Mesothelial cell of epicardium (in vitro differentiated cells): Measurements from ENCODE around the gene PPFIA1. TPM values are rescaled to one million over a fixed set of nuclear protein-coding genes. Genes with fewer than 3 reads are reported as not detected.

ENCODE experiments used
- DNase-seq, 2 experiments: peaks; one replicate each; pipeline ENCODE4 v3.0.0; 2021; ENCODE audit warnings: low spot score in 2 of 2; ENCODE audit not compliant: unreplicated experiment in 2 of 2
- H3K27ac Mint-ChIP-seq: 2 replicates; pipeline ENCODE4 v1.8.0; 2021; ENCODE audit warnings: mixed read lengths
- H3K27me3 Mint-ChIP-seq: 2 replicates; pipeline ENCODE4 v1.8.0; 2021; ENCODE audit warnings: low read depth, mixed read lengths
- H3K36me3 Mint-ChIP-seq: 2 replicates; pipeline ENCODE4 v1.8.0; 2021; ENCODE audit warnings: mixed read lengths
- H3K4me1 Mint-ChIP-seq: 2 replicates; pipeline ENCODE4 v1.8.0; 2021; ENCODE audit warnings: mixed read lengths
- H3K4me3 Mint-ChIP-seq: 2 replicates; pipeline ENCODE4 v1.8.0; 2021; ENCODE audit warnings: mild to moderate bottlenecking, moderate library complexity, mixed read lengths
- H3K9me3 Mint-ChIP-seq: 2 replicates; pipeline ENCODE4 v1.8.0; 2021; ENCODE audit warnings: mixed read lengths
- total RNA-seq: library from RNA; stranded (reverse); gene quantifications from 3 replicates; pipeline ENCODE4 v1.2.1, GENCODE V29; 2021
- TF ChIP-seq, protein P1 (sequence below): fragments of 200-600 bp; sonication (generic); IDR thresholded peaks from one replicate; pipeline ENCODE4 v1.5.0; 2021; ENCODE audit warnings: antibody characterized with exemption; ENCODE audit not compliant: unreplicated experiment

The PPFIA1 gene
- total RNA-seq, 1 donor from 2014 or later = 59.1 TPM

- DNase-seq = no peak
- H3K27ac Mint-ChIP-seq = no peak overlapping the region
Measured at GRCh38 chr11:70359451-70360205, 89.1 kb downstream of the PPFIA1 start.

GRCh38 chr11:70360211-70360610, 89.7 kb downstream of the PPFIA1 start:
- Mint-ChIP-seq H3K4me1 (no peaks in the 10 kb centered on the region), H3K27me3 (no peaks in the 10 kb centered on the region), H3K9me3 (no peaks in the 10 kb centered on the region), H3K36me3 (peaks cover 44% of the 10 kb centered on the region), H3K4me3 (no peak overlapping the region), H3K27ac (no peak overlapping the region)
- no peak for DNase-seq
- TF ChIP-seq, protein P1, sequence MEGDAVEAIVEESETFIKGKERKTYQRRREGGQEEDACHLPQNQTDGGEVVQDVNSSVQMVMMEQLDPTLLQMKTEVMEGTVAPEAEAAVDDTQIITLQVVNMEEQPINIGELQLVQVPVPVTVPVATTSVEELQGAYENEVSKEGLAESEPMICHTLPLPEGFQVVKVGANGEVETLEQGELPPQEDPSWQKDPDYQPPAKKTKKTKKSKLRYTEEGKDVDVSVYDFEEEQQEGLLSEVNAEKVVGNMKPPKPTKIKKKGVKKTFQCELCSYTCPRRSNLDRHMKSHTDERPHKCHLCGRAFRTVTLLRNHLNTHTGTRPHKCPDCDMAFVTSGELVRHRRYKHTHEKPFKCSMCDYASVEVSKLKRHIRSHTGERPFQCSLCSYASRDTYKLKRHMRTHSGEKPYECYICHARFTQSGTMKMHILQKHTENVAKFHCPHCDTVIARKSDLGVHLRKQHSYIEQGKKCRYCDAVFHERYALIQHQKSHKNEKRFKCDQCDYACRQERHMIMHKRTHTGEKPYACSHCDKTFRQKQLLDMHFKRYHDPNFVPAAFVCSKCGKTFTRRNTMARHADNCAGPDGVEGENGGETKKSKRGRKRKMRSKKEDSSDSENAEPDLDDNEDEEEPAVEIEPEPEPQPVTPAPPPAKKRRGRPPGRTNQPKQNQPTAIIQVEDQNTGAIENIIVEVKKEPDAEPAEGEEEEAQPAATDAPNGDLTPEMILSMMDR = no peak

More at GRCh38 chr11:70359451-70360205, 89.1 kb downstream of the PPFIA1 start:
- H3K9me3 Mint-ChIP-seq = no peaks in the 10 kb centered on the region
- H3K4me1 Mint-ChIP-seq = no peaks in the 10 kb centered on the region
- H3K27me3 Mint-ChIP-seq = no peaks in the 10 kb centered on the region
- TF ChIP-seq, protein P1 = no peak
- peaks cover 40% of the 10 kb centered on the region for H3K36me3 Mint-ChIP-seq
- H3K4me3 Mint-ChIP-seq = no peak overlapping the region

DNA sequence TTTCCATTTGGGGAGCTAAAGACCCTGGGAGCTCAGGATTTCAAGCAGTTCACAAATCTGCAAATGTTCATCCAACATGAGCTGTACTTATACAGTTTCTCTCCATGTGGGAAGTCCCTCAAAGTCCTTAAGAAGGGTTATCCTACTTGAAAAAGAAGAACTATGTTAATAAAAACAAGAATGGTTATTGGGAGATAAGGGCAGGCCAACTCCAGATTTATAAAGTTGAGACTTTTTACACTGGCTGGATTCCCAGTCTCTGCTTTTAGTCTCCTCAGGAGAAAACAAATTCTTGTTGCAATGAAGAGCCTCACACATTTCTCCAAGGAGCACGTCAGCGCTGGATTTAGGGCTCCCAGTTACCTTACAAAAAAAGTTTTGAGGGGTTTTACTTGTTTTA, 93.7 kb downstream of the PPFIA1 start:
- peaks cover 52% of the 10 kb centered on the region for H3K36me3 Mint-ChIP-seq
- TF ChIP-seq, protein P1 = no peak
- no peaks in the 10 kb centered on the region for H3K4me1 Mint-ChIP-seq
- no peak overlapping the region for H3K27ac Mint-ChIP-seq
- no peak for DNase-seq
- H3K4me3 Mint-ChIP-seq = no peak overlapping the region
- H3K9me3 Mint-ChIP-seq = peaks cover 1% of the 10 kb centered on the region
- H3K27me3 Mint-ChIP-seq = no peaks in the 10 kb centered on the region

GRCh38 chr11:70364745-70365543, 94.5 kb downstream of the PPFIA1 start:
- H3K27ac Mint-ChIP-seq = no peak overlapping the region
- peaks cover 4% of the 10 kb centered on the region for H3K9me3 Mint-ChIP-seq
- DNase-seq = no peak
- H3K27me3 Mint-ChIP-seq = no peaks in the 10 kb centered on the region
- H3K4me3 Mint-ChIP-seq = no peak overlapping the region
- TF ChIP-seq, protein P1 = no peak
- peaks cover 59% of the 10 kb centered on the region for H3K36me3 Mint-ChIP-seq
- no peaks in the 10 kb centered on the region for H3K4me1 Mint-ChIP-seq

DNA sequence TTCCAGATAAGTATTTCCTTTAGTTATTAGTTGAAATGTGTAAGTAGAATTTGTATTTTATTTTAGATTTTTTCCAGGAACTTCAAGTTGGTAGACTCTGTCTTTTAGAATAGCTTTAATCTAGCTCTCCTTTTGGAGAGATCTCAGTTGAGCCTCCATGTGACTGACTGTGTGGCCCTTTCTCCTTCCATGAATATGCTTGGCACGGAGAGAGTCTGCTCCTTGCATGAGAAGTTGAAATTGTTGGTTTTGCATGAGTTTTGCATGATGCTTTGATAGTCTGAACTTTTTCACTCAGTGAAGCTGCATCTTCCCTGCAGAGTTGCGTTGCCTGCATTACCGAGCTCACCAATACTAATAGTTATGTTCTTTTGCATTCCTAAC, 95.0 kb downstream of the PPFIA1 start:
- H3K4me3 Mint-ChIP-seq = no peak overlapping the region
- H3K27me3 Mint-ChIP-seq = no peaks in the 10 kb centered on the region
- H3K9me3 Mint-ChIP-seq = peaks cover 8% of the 10 kb centered on the region
- no peaks in the 10 kb centered on the region for H3K4me1 Mint-ChIP-seq
- TF ChIP-seq, protein P1 = no peak
- peaks cover 62% of the 10 kb centered on the region for H3K36me3 Mint-ChIP-seq
- no peak for DNase-seq
- H3K27ac Mint-ChIP-seq = no peak overlapping the region
